Activated naive CD8-positive, alpha-beta T cell treated with anti-CD3 and anti-CD28 coated beads, Interleukin-2, amount 50 U/mL, for 16 hours (primary cell): ENCODE measurements around the gene IL17RD.
"Not testable (repeated sequence)": the region's sequence is repeated elsewhere in the genome, so short reads cannot be mapped to it uniquely, and the experiment has no call there.

Experiments
- DNase-seq: peaks from one replicate; pipeline ENCODE4 v3.0.0-alpha.2; 2020; ENCODE audit warnings: low read depth, low spot score

Gene IL17RD

DNA sequence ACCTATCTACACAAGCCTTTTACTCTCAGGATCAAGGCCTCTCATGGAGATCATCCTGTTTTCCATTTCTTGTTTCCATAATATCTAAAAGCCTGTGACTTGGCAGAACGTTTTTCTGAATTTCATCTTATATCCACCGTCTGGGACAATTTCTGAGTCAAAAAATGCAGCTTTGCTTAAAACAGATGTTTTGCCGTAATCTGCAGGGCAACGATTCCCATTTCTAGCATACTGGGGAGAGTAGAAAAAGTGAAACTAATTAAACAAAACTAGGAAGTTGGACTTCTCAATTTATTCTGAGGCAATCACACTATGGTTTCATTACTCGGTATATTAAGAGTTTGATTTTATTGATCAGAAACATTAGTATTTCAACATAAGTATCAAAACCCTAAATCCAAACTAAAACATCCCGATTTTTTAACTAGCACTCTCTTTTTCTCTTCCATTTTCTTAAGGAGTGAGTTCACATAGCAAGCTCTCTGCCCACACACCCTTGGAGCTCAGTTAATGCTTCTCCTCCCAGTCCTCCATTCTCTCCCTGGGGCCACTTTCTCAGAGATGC, 71.1 kb downstream of the IL17RD start:
- no peak for DNase-seq

- DNase-seq: no peak
These were observed 71.7 kb downstream of the IL17RD start for GRCh38 chr3:57093489-57093888.

DNA sequence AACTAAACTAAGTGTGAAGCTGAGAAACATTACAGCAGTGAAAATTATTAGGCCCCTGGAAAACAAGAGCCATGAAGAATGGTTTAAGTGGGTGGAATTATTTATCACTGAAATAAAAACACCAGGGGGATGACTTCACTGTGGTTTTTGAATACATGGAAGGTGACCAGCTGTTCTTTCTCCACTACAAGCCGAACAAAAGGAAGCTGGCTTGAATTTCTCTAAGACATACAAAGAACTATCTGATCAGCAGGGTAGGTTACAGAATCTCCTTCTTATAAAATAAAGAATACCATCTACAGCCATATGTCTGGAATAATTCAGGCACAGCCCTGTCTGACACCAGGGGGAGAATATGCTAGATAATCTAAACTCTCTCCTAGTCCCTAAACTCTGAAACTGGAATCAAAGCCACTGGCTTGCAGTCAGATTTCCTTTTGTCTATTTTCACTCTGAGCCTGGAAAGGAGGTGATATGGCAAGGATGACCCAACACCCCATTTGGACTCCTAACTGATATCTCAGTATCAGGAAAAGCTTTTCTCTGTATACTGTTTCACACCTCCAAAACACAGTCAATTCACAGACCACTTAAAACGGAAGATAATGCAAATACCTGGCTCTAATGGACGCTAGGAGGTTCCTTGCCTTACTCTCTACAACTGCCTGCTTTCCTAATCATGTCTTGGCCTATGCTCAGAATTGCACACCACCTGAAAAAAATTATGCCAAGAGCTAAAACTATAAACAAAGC, 73.5 kb downstream of the IL17RD start:
- no peak for DNase-seq

- DNase-seq: no peak
These were observed 76.1 kb downstream of the IL17RD start for GRCh38 chr3:57089043-57089442.

- DNase-seq: no peak
These were observed 76.7 kb downstream of the IL17RD start for GRCh38 chr3:57088503-57088902.

- no peak for DNase-seq
These were observed 77.6 kb downstream of the IL17RD start for GRCh38 chr3:57087361-57088092.

GRCh38 chr3:57086201-57086600, 79.0 kb downstream of the IL17RD start:
- no peak for DNase-seq

GRCh38 chr3:57085211-57085610, 79.9 kb downstream of the IL17RD start:
- DNase-seq: no peak

- not testable (repeated sequence) for DNase-seq
These were observed 81.7 kb downstream of the IL17RD start for GRCh38 chr3:57083266-57083995.

GRCh38 chr3:57082481-57082880, 82.7 kb downstream of the IL17RD start:
- DNase-seq: no peak

DNA sequence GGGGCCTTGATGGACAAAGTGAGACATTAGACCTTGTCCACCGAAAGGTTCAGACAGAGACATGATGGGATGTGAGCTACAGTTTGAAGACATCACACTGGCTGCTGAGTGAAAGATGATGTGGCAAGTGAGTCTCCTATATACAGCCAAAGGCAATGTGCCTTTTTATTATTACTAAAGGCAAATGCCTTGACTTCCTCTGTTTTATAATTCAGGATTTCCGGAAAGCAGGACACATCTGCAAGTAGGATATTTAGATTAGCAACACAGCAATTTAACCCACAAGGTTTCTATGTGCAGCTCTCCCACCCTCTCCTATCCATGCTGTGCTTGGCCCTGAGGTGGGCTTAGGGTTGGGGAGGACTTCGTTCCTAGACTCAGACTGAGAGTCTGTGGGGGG, 84.0 kb downstream of the IL17RD start:
- DNase-seq: no peak

GRCh38 chr3:57080171-57080570, 85.0 kb downstream of the IL17RD start:
- DNase-seq: no peak

- DNase-seq: no peak
These were observed 85.7 kb downstream of the IL17RD start for GRCh38 chr3:57079474-57079831.

- no peak for DNase-seq
These were observed 86.3 kb downstream of the IL17RD start for GRCh38 chr3:57078635-57079473.

GRCh38 chr3:57078344-57078634, 86.9 kb downstream of the IL17RD start:
- no peak for DNase-seq

DNA sequence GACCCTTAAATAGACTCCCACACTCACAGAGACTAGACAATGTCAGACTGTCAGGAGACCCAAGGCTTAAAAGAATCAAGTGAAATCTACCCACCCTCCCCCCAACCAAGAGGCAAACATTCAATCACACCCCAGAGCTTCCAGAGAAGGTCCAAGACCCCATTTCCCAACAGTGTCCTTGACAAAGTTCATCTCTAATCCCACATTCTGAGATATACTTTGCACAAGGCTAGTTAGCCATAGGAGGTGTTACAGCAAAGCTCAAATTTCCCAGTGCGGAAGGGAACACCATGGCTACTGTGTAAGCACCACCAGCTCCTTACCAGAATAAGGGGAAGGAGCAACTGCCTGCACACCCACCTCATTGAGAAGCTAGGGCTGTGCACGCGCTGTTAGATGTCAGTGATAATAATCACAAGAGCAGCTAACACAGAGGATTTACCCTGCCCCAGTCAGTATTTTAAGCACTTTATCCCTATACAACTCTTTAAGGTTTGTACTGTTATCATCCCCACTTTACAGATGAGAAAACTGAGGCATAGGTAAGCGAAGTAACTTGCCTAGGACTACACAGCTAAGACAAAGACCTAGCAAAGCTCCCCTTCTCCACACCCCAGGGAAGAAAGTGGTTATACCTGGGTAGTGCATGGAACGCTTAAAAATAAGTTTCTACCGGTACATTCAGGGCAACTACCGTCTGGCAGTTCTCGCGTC, 87.4 kb downstream of the IL17RD start:
- DNase-seq: no peak

- DNase-seq: no peak
These were observed 88.7 kb downstream of the IL17RD start for GRCh38 chr3:57076422-57076951.

- no peak for DNase-seq
These were observed 91.0 kb downstream of the IL17RD start for GRCh38 chr3:57074135-57074534.

GRCh38 chr3:57073628-57074027, 91.5 kb downstream of the IL17RD start:
- no peak for DNase-seq

GRCh38 chr3:57069503-57069902, 95.7 kb downstream of the IL17RD start:
- DNase-seq: no peak
